IMR-90 (cell line): ENCODE results near the gene TRIM33. TPM values are rescaled to one million over a fixed set of nuclear protein-coding genes. Genes with fewer than 3 reads are reported as not detected.

ENCODE experiments used
- ATAC-seq: fragments of 200-7000 bp; cut with Tn5 transposase; 2 replicates; pipeline ENCODE4 v1.9.1; 2020; ENCODE audit warnings: low read depth, mild to moderate bottlenecking, moderate library complexity
- BruUV-seq: library from RNA; stranded (reverse); fragments of 400-500 nt; replicated peaks from 2 replicates; lab custom pipeline; 2021; lab: Mats Ljungman, UMichigan
- CTCF ChIA-PET: fragments of 300-600 bp; formaldehyde crosslinking; extraction: SDS; loops from one replicate; lab custom pipeline; 2021; ENCODE audit warnings: antibody characterized with exemption; lab: Yijun Ruan, JAX
- POLR2A ChIA-PET: fragments of 300-600 bp; sonication (Branson Sonifier 250); formaldehyde crosslinking; loops from one replicate; lab custom pipeline; 2022; ENCODE audit warnings: antibody characterized with exemption; ENCODE audit not compliant: unreplicated experiment; lab: Charles Lee
- DNase-seq: peaks from one replicate; pipeline ENCODE4 v3.0.0; 2013
- H2AFZ ChIP-seq: replicated peaks from 2 replicates; pipeline ENCODE3; 2013; ENCODE audit warnings: low read length, mild to moderate bottlenecking; ENCODE audit not compliant: poor library complexity
- H2AK5ac ChIP-seq: 2 replicates; pipeline ENCODE4 v1.6.1; 2013; ENCODE audit warnings: low read depth, low read length, inconsistent platforms
- H2AK9ac ChIP-seq: replicated peaks from 2 replicates; pipeline ENCODE3; 2013; ENCODE audit warnings: mild to moderate bottlenecking, low read depth, low read length, moderate library complexity; ENCODE audit not compliant: poor library complexity
- H2BK120ac ChIP-seq: 2 replicates; pipeline ENCODE4 v1.6.1; 2013; ENCODE audit warnings: low read depth, low read length, inconsistent platforms
- H2BK15ac ChIP-seq: 3 replicates; pipeline ENCODE4 v1.6.1; 2013; ENCODE audit warnings: low read depth, low read length, inconsistent platforms
- H2BK20ac ChIP-seq: 2 replicates; pipeline ENCODE4 v1.6.1; 2013; ENCODE audit warnings: low read depth, mild to moderate bottlenecking, inconsistent platforms, low read length, moderate library complexity
- H2BK5ac ChIP-seq: 2 replicates; pipeline ENCODE4 v1.6.1; 2013; ENCODE audit warnings: mild to moderate bottlenecking, low read depth, low read length, inconsistent platforms; ENCODE audit not compliant: poor library complexity, severe bottlenecking
- H3K14ac ChIP-seq: replicated peaks from 2 replicates; pipeline ENCODE4 v1.6.1; 2013; ENCODE audit warnings: low read depth, low read length, inconsistent platforms
- H3K18ac ChIP-seq: 2 replicates; pipeline ENCODE4 v1.6.1; 2013; ENCODE audit warnings: low read depth, low read length, control low read depth
- H3K23ac ChIP-seq: 2 replicates; pipeline ENCODE4 v1.6.1; 2013; ENCODE audit warnings: low read depth, low read length, inconsistent platforms
- H3K27ac ChIP-seq: 2 replicates; pipeline ENCODE4 v1.5.1; 2013; ENCODE audit warnings: mild to moderate bottlenecking, control low read depth, low read length; ENCODE audit not compliant: insufficient read depth
- H3K27me3 ChIP-seq: 2 replicates; pipeline ENCODE4 v1.6.1; 2013; ENCODE audit warnings: low read length; ENCODE audit not compliant: control insufficient read depth, insufficient read depth
- H3K36me3 ChIP-seq: 2 replicates; pipeline ENCODE4 v1.6.1; 2013; ENCODE audit warnings: low read length, mixed read lengths; ENCODE audit not compliant: control insufficient read depth, insufficient read depth
- H3K4ac ChIP-seq: 2 replicates; pipeline ENCODE4 v1.6.1; 2013; ENCODE audit warnings: low read depth, low read length, inconsistent platforms
- H3K4me1 ChIP-seq: 2 replicates; pipeline ENCODE4 v1.6.1; 2013; ENCODE audit warnings: low read length, mixed read lengths; ENCODE audit not compliant: control insufficient read depth, insufficient read depth
- H3K4me2 ChIP-seq: 2 replicates; pipeline ENCODE4 v1.6.1; 2013; ENCODE audit warnings: low read depth, mild to moderate bottlenecking, control low read depth, low read length, moderate library complexity
- H3K4me3 ChIP-seq: 2 replicates; pipeline ENCODE4 v1.5.1; 2013; ENCODE audit warnings: low read depth, mild to moderate bottlenecking, control low read depth, low read length, moderate library complexity; ENCODE audit not compliant: insufficient read depth
- H3K56ac ChIP-seq: 2 replicates; pipeline ENCODE4 v1.6.1; 2013; ENCODE audit warnings: low read length, inconsistent platforms; ENCODE audit not compliant: insufficient read depth; ENCODE audit errors: extremely low read depth
- H3K79me1 ChIP-seq, 2 experiments: 2 replicates each; pipeline ENCODE4 v1.6.1; 2013; ENCODE audit warnings: low read length in 2 of 2, inconsistent platforms in 1 of 2, low read depth in 1 of 2
- H3K9ac ChIP-seq: 2 replicates; pipeline ENCODE4 v1.6.1; 2013; ENCODE audit warnings: low read depth, low read length, control low read depth
- H3K9me1 ChIP-seq: 2 replicates; pipeline ENCODE4 v1.6.1; 2013; ENCODE audit warnings: low read length, inconsistent platforms; ENCODE audit not compliant: insufficient read depth
- H3K9me3 ChIP-seq: 2 replicates; pipeline ENCODE4 v1.6.1; 2013; ENCODE audit warnings: low read length; ENCODE audit not compliant: control insufficient read depth, insufficient read depth
- H4K20me1 ChIP-seq: 2 replicates; pipeline ENCODE4 v1.6.1; 2013; ENCODE audit warnings: low read length, inconsistent platforms; ENCODE audit not compliant: insufficient read depth
- H4K5ac ChIP-seq: 2 replicates; pipeline ENCODE4 v1.6.1; 2013; ENCODE audit warnings: mild to moderate bottlenecking, low read depth, low read length, control low read depth
- H4K8ac ChIP-seq, 2 experiments: 2 replicates each; pipeline ENCODE4 v1.6.1; 2013; ENCODE audit warnings: low read depth in 2 of 2, low read length in 2 of 2, control low read depth in 1 of 2, inconsistent platforms in 1 of 2
- H4K91ac ChIP-seq: 2 replicates; pipeline ENCODE4 v1.6.1; 2013; ENCODE audit warnings: low read depth, low read length, inconsistent platforms; ENCODE audit not compliant: insufficient read depth
- BHLHE40 ChIP-seq: fragments of 150-350 bp; IDR thresholded peaks from 2 replicates; pipeline ENCODE4 v1.6.1; 2016; ENCODE audit warnings: mild to moderate bottlenecking, low read depth, low read length
- CEBPB ChIP-seq: IDR thresholded peaks from 2 replicates; pipeline ENCODE4 v1.6.1; 2012; ENCODE audit warnings: low read depth, low read length, improper control_type of control experiment
- CHD1 ChIP-seq: IDR thresholded peaks from 2 replicates; pipeline ENCODE4 v1.6.1; 2012; ENCODE audit warnings: low read depth, low read length, improper control_type of control experiment
- CTCF ChIP-seq: conservative IDR thresholded peaks from 2 replicates; pipeline ENCODE4 v1.5.1; 2012; ENCODE audit warnings: mild to moderate bottlenecking, low read depth, low read length, improper control_type of control experiment
- ELK1 ChIP-seq: fragments of 150-350 bp; IDR thresholded peaks from 2 replicates; pipeline ENCODE4 v1.6.1; 2016; ENCODE audit warnings: low read depth, mild to moderate bottlenecking, low read length, moderate library complexity, borderline replicate concordance
- FOS ChIP-seq: fragments of 150-350 bp; IDR thresholded peaks from 2 replicates; pipeline ENCODE4 v1.6.1; 2016; ENCODE audit warnings: low read depth, low read length
- MAFK ChIP-seq: IDR thresholded peaks from 2 replicates; pipeline ENCODE4 v1.6.1; 2012; ENCODE audit warnings: low read depth, low read length, improper control_type of control experiment
- MAZ ChIP-seq: IDR thresholded peaks from 2 replicates; pipeline ENCODE4 v1.6.1; 2012; ENCODE audit warnings: low read depth, mild to moderate bottlenecking, low read length, improper control_type of control experiment, moderate library complexity, borderline replicate concordance
- MXI1 ChIP-seq: IDR thresholded peaks from 2 replicates; pipeline ENCODE4 v1.6.1; 2012; ENCODE audit warnings: low read depth, mild to moderate bottlenecking, low read length, moderate library complexity, borderline replicate concordance
- NFE2L2 ChIP-seq: fragments of 150-350 bp; IDR thresholded peaks from 2 replicates; pipeline ENCODE4 v1.6.1; 2016; ENCODE audit warnings: low read depth, mild to moderate bottlenecking, low read length
- POLR2A ChIP-seq: IDR thresholded peaks from 2 replicates; pipeline ENCODE4 v1.6.1; 2012; ENCODE audit warnings: mild to moderate bottlenecking, low read depth, low read length
- RAD21 ChIP-seq: IDR thresholded peaks from 2 replicates; pipeline ENCODE4 v1.6.1; 2012; ENCODE audit warnings: low read length, improper control_type of control experiment
- RCOR1 ChIP-seq: IDR thresholded peaks from 2 replicates; pipeline ENCODE4 v1.6.1; 2012; ENCODE audit warnings: mild to moderate bottlenecking, low read length, improper control_type of control experiment; ENCODE audit not compliant: insufficient replicate concordance
- RFX5 ChIP-seq: IDR thresholded peaks from 2 replicates; pipeline ENCODE4 v1.8.0; 2012; ENCODE audit warnings: low read depth, mild to moderate bottlenecking, low read length, moderate library complexity
- SMC3 ChIP-seq: fragments of 150-350 bp; IDR thresholded peaks from 2 replicates; pipeline ENCODE4 v1.6.1; 2016; ENCODE audit warnings: low read depth, mild to moderate bottlenecking, antibody characterized with exemption, low read length, moderate library complexity
- USF2 ChIP-seq: fragments of 150-350 bp; IDR thresholded peaks from 2 replicates; pipeline ENCODE4 v1.6.1; 2017; ENCODE audit warnings: mild to moderate bottlenecking, antibody characterized with exemption, low read length, low read depth
- WGBS, 2 experiments: methylation state at CpG; one replicate each; pipeline versions ENCODE4 v1.1.5 to v1.1.7; 2013; ENCODE audit warnings: missing lambda C conversion rate in 2 of 2; ENCODE audit not compliant: insufficient read length in 1 of 2; ENCODE audit errors: extremely low coverage in 2 of 2; 5-methylcytosine and 5-hydroxymethylcytosine counted together
- dilution Hi-C: fragments of 300-500 bp; cut with HindIII; formaldehyde crosslinking; loops from one replicate; pipeline ENCODE4 v1.14.3; 2018; ENCODE audit warnings: low sequenced_read_pairs; ENCODE audit not compliant: unreplicated experiment
- in situ Hi-C: fragments of 300-500 bp; cut with MboI; formaldehyde crosslinking; loops from 3 replicates; pipeline ENCODE4 v1.14.3; 2019; ENCODE audit warnings: low sequenced_read_pairs, inconsistent platforms, mixed read lengths
- intact Hi-C: fragments of 100-400 bp; cut with micrococcal nuclease; formaldehyde crosslinking; loops from 2 replicates; pipeline ENCODE4 v1.10.0; 2022
- polyA plus RNA-seq, 3 experiments: library from polyadenylated mRNA; depleted of rRNA; stranded (reverse); fragments of >200 nt; gene quantifications; 2 replicates each; pipeline ENCODE4 v1.2.3, GENCODE V29; 2012; ENCODE audit warnings: low replicate concordance in 1 of 3
- total RNA-seq: library from RNA; depleted of rRNA; stranded (reverse); fragments of >200 nt; gene quantifications from 2 replicates; pipeline ENCODE4 v1.2.3, GENCODE V29; 2012

Gene TRIM33
- total and polyA plus RNA-seq, 2 of the 4 experiments (the other 2 are of a cell fraction), result 9.5 to 40.1 TPM

GRCh38 chr1:114441332-114441731 is 69.7 kb downstream of the TRIM33 start:
- H2BK20ac ChIP-seq, result no peak overlapping the region
- no peak overlapping the region for H2AK5ac ChIP-seq
- H3K4ac ChIP-seq, result no peak overlapping the region
- no peak overlapping the region for H2AFZ ChIP-seq
- no peak overlapping the region for H3K18ac ChIP-seq
- no peak overlapping the region for H2BK5ac ChIP-seq
- no peak overlapping the region for H2BK15ac ChIP-seq
- BruUV-seq, result no TSS peak
- no peak overlapping the region for H3K4me2 ChIP-seq
- H3K27ac ChIP-seq, result no peak overlapping the region
- H3K4me1 ChIP-seq, result no peaks in the 10 kb centered on the region
- no peak overlapping the region for H2BK120ac ChIP-seq
- no peak overlapping the region for H4K5ac ChIP-seq
- no peak overlapping the region for H3K14ac ChIP-seq
- H4K20me1 ChIP-seq, result no peaks in the 10 kb centered on the region
- H3K9ac ChIP-seq, result no peak overlapping the region
- no peak overlapping the region for H2AK9ac ChIP-seq
- H3K56ac ChIP-seq, result no peak overlapping the region
- peaks cover 4 to 33% of the 10 kb centered on the region in 2 experiments for H3K79me1 ChIP-seq
- TF ChIP-seq MAZ (no peak), RCOR1 (no peak), USF2 (no peak), ELK1 (no peak), BHLHE40 (no peak), RFX5 (no peak), FOS (no peak), NFE2L2 (no peak), POLR2A (no peak), RAD21 (no peak), CHD1 (no peak), CTCF (no peak), MXI1 (no peak), MAFK (no peak), SMC3 (no peak), CEBPB (no peak)
- intact Hi-C loops (no loop called here), in situ Hi-C loops (no loop called here), dilution Hi-C loops (no loop called here)
- H4K8ac ChIP-seq, result no peak overlapping the region
- no peak overlapping the region for H4K91ac ChIP-seq
- POLR2A ChIA-PET, result no interaction called here
- peaks cover 6% of the 10 kb centered on the region; the same call in 1 of the 2 replicates for H3K9me1 ChIP-seq
- no peak for DNase-seq
- no CpG with 5 or more reads among the region's 3 CpGs for WGBS, 2 experiments
- no peaks in the 10 kb centered on the region for H3K27me3 ChIP-seq
- no peaks in the 10 kb centered on the region for H3K9me3 ChIP-seq
- CTCF ChIA-PET, result no interaction called here
- H3K4me3 ChIP-seq, result no peak overlapping the region
- H3K36me3 ChIP-seq, result peaks cover 8% of the 10 kb centered on the region
- H3K23ac ChIP-seq, result no peak overlapping the region
- ATAC-seq, result no peak
